PC-9 (cell line): ENCODE results near the gene OSBPL10. TPM values are rescaled to one million over a fixed set of nuclear protein-coding genes. Genes with fewer than 3 reads are reported as not detected.

Experiments used
- BruUV-seq: library from RNA; stranded (reverse); fragments of 400-500 nt; replicated peaks from 2 replicates; lab custom pipeline; 2021; lab: Mats Ljungman, UMichigan
- CTCF ChIA-PET: fragments of 300-600 bp; sonication (Branson Sonifier 250); formaldehyde crosslinking; loops from one replicate; lab custom pipeline; 2022; ENCODE audit warnings: antibody characterized with exemption; lab: Charles Lee
- POLR2A ChIA-PET: fragments of 300-600 bp; sonication (Branson Sonifier 250); formaldehyde crosslinking; loops from one replicate; lab custom pipeline; 2022; ENCODE audit warnings: antibody characterized with exemption; ENCODE audit not compliant: unreplicated experiment; lab: Charles Lee
- DNase-seq, 2 experiments: peaks; one replicate each; pipeline versions ENCODE4 v3.0.0 to v3.0.0-alpha.2; 2015 to 2022; ENCODE audit warnings: mixed read lengths in 1 of 2
- H2AFZ ChIP-seq: fragments of 200-600 bp; sonication (generic); 2 replicates; pipeline ENCODE4 v1.8.1; 2017; ENCODE audit warnings: antibody characterized with exemption
- H3F3A ChIP-seq: fragments of 200-600 bp; sonication (generic); 2 replicates; pipeline ENCODE4 v1.8.1; 2017; ENCODE audit warnings: antibody characterized with exemption, mild to moderate bottlenecking, low read depth; ENCODE audit not compliant: insufficient read depth
- H3K27ac ChIP-seq: fragments of 200-600 bp; sonication (generic); 2 replicates; pipeline ENCODE4 v1.6.1; 2016; ENCODE audit warnings: mixed run types
- H3K27me3 ChIP-seq: fragments of 200-600 bp; sonication (generic); 2 replicates; pipeline ENCODE4 v1.6.1; 2016; ENCODE audit warnings: low read depth, mixed run types; ENCODE audit not compliant: insufficient read depth
- H3K36me3 ChIP-seq: fragments of 200-600 bp; sonication (generic); 2 replicates; pipeline ENCODE4 v1.6.1; 2016; ENCODE audit warnings: low read depth, mixed run types
- H3K4me1 ChIP-seq: fragments of 200-600 bp; sonication (generic); replicated peaks from 2 replicates; pipeline ENCODE4 v1.6.1; 2016; ENCODE audit warnings: mixed run types; ENCODE audit not compliant: insufficient read depth
- H3K4me2 ChIP-seq: fragments of 200-600 bp; sonication (generic); 2 replicates; pipeline ENCODE4 v1.6.1; 2017; ENCODE audit warnings: mixed run types
- H3K4me3 ChIP-seq: fragments of 200-600 bp; sonication (generic); 2 replicates; pipeline ENCODE4 v1.6.1; 2016; ENCODE audit warnings: mixed run types
- H3K79me2 ChIP-seq: fragments of 200-600 bp; sonication (generic); 2 replicates; pipeline ENCODE4 v1.6.1; 2017; ENCODE audit warnings: low read depth, mixed run types
- H3K9me2 ChIP-seq: fragments of 200-600 bp; sonication (generic); 2 replicates; pipeline ENCODE4 v1.8.1; 2017; ENCODE audit warnings: mild to moderate bottlenecking; ENCODE audit not compliant: insufficient read depth
- H3K9me3 ChIP-seq: fragments of 200-600 bp; sonication (generic); 2 replicates; pipeline ENCODE4 v1.8.1; 2016; ENCODE audit warnings: low read depth; ENCODE audit not compliant: insufficient read depth
- H4K20me1 ChIP-seq: fragments of 200-600 bp; sonication (generic); 2 replicates; pipeline ENCODE4 v1.8.1; 2017; ENCODE audit not compliant: insufficient read depth
- CTCF ChIP-seq: fragments of 200-600 bp; sonication (generic); conservative IDR thresholded peaks from 2 replicates; pipeline ENCODE4 v1.6.1; 2017; ENCODE audit warnings: mixed run types, antibody characterized with exemption, mild to moderate bottlenecking, moderate library complexity
- EZH2 ChIP-seq: fragments of 200-600 bp; sonication (generic); IDR thresholded peaks from 2 replicates; pipeline ENCODE4 v1.8.0; 2017; ENCODE audit warnings: antibody characterized with exemption, low read depth
- intact Hi-C: fragments of 100-400 bp; cut with micrococcal nuclease; formaldehyde crosslinking; loops from one replicate; pipeline ENCODE4 v1.10.0; 2022; ENCODE audit not compliant: unreplicated experiment
- total RNA-seq: library from RNA; stranded (reverse); gene quantifications from 2 replicates; pipeline ENCODE4 v1.2.3, GENCODE V29; 2021

The OSBPL10 gene
- total RNA-seq, 1 experiment from 2014 or later, result 42.0 TPM

- Histone ChIP-seq H3K27ac (no peak overlapping the region), H3K9me2 (no peaks in the 10 kb centered on the region), H3K36me3 (no peaks in the 10 kb centered on the region), H3K4me1 (peaks cover 15% of the 10 kb centered on the region), H3K27me3 (no peaks in the 10 kb centered on the region), H2AFZ (no peak overlapping the region), H3K4me3 (no peak overlapping the region), H4K20me1 (no peaks in the 10 kb centered on the region), H3K4me2 (no peak overlapping the region), H3K9me3 (no peaks in the 10 kb centered on the region), H3K79me2 (no peaks in the 10 kb centered on the region), H3F3A (peaks cover 12% of the 10 kb centered on the region)
- DNase-seq, result no peak
- POLR2A ChIA-PET, result no interaction called here
- TF ChIP-seq CTCF, result no peak
- no peak for TF ChIP-seq EZH2
- CTCF ChIA-PET, result no interaction called here
- BruUV-seq, result no TSS peak
- intact Hi-C loops, result no loop called here
Measured at GRCh38 chr3:31670722-31671121, 310.3 kb downstream of the OSBPL10 start.

GRCh38 chr3:31670136-31670535 is 310.9 kb downstream of the OSBPL10 start:
- Histone ChIP-seq H3F3A (peaks cover 12% of the 10 kb centered on the region), H3K4me1 (peaks cover 15% of the 10 kb centered on the region), H3K4me3 (no peak overlapping the region), H3K27me3 (no peaks in the 10 kb centered on the region), H3K27ac (no peak overlapping the region), H3K79me2 (no peaks in the 10 kb centered on the region), H3K9me2 (no peaks in the 10 kb centered on the region), H3K36me3 (no peaks in the 10 kb centered on the region), H3K9me3 (no peaks in the 10 kb centered on the region), H2AFZ (no peak overlapping the region), H3K4me2 (no peak overlapping the region), H4K20me1 (no peaks in the 10 kb centered on the region)
- no peak for DNase-seq
- no TSS peak for BruUV-seq
- intact Hi-C loops, result no loop called here
- POLR2A ChIA-PET, result no interaction called here
- CTCF ChIA-PET, result no interaction called here
- TF ChIP-seq CTCF (no peak), EZH2 (no peak)

- H3K4me1 ChIP-seq, result peaks cover 15% of the 10 kb centered on the region
- H3K36me3 ChIP-seq, result no peaks in the 10 kb centered on the region
- H2AFZ ChIP-seq, result 0 out of 2 replicates have a peak overlapping the region, but pooled peaks have one; percentile 45
- no peaks in the 10 kb centered on the region for H4K20me1 ChIP-seq
- peak overlapping the region; percentile 40 for H3K4me2 ChIP-seq
- H3K27ac ChIP-seq, result peak overlapping the region; percentile 77
- no peak overlapping the region for H3K4me3 ChIP-seq
- DNase-seq, result peak; percentile 38 to 91
- POLR2A ChIA-PET, result no interaction called here
- TF ChIP-seq EZH2 (no peak), CTCF (no peak)
- intact Hi-C loops, result no loop called here
- no peaks in the 10 kb centered on the region for H3K9me3 ChIP-seq
- no peaks in the 10 kb centered on the region for H3K27me3 ChIP-seq
- no peaks in the 10 kb centered on the region for H3K79me2 ChIP-seq
- CTCF ChIA-PET, result no interaction called here
- BruUV-seq, result no TSS peak
- peaks cover 12% of the 10 kb centered on the region for H3F3A ChIP-seq
- H3K9me2 ChIP-seq, result no peaks in the 10 kb centered on the region
Measured at GRCh38 chr3:31668242-31668641, 312.8 kb downstream of the OSBPL10 start.
